Germinal center (tissue), 1 donor: ENCODE data around the gene ZNF687.
"Not testable (repeated sequence)": the region's sequence is repeated elsewhere in the genome, so short reads cannot be mapped to it uniquely, and the experiment has no call there.

Experiments
- DNase-seq: peaks from one replicate; pipeline ENCODE4 v3.0.0; 2012; ENCODE audit warnings: mixed read lengths, low spot score

The ZNF687 gene, protein sequence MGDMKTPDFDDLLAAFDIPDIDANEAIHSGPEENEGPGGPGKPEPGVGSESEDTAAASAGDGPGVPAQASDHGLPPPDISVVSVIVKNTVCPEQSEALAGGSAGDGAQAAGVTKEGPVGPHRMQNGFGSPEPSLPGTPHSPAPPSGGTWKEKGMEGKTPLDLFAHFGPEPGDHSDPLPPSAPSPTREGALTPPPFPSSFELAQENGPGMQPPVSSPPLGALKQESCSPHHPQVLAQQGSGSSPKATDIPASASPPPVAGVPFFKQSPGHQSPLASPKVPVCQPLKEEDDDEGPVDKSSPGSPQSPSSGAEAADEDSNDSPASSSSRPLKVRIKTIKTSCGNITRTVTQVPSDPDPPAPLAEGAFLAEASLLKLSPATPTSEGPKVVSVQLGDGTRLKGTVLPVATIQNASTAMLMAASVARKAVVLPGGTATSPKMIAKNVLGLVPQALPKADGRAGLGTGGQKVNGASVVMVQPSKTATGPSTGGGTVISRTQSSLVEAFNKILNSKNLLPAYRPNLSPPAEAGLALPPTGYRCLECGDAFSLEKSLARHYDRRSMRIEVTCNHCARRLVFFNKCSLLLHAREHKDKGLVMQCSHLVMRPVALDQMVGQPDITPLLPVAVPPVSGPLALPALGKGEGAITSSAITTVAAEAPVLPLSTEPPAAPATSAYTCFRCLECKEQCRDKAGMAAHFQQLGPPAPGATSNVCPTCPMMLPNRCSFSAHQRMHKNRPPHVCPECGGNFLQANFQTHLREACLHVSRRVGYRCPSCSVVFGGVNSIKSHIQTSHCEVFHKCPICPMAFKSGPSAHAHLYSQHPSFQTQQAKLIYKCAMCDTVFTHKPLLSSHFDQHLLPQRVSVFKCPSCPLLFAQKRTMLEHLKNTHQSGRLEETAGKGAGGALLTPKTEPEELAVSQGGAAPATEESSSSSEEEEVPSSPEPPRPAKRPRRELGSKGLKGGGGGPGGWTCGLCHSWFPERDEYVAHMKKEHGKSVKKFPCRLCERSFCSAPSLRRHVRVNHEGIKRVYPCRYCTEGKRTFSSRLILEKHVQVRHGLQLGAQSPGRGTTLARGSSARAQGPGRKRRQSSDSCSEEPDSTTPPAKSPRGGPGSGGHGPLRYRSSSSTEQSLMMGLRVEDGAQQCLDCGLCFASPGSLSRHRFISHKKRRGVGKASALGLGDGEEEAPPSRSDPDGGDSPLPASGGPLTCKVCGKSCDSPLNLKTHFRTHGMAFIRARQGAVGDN

DNA sequence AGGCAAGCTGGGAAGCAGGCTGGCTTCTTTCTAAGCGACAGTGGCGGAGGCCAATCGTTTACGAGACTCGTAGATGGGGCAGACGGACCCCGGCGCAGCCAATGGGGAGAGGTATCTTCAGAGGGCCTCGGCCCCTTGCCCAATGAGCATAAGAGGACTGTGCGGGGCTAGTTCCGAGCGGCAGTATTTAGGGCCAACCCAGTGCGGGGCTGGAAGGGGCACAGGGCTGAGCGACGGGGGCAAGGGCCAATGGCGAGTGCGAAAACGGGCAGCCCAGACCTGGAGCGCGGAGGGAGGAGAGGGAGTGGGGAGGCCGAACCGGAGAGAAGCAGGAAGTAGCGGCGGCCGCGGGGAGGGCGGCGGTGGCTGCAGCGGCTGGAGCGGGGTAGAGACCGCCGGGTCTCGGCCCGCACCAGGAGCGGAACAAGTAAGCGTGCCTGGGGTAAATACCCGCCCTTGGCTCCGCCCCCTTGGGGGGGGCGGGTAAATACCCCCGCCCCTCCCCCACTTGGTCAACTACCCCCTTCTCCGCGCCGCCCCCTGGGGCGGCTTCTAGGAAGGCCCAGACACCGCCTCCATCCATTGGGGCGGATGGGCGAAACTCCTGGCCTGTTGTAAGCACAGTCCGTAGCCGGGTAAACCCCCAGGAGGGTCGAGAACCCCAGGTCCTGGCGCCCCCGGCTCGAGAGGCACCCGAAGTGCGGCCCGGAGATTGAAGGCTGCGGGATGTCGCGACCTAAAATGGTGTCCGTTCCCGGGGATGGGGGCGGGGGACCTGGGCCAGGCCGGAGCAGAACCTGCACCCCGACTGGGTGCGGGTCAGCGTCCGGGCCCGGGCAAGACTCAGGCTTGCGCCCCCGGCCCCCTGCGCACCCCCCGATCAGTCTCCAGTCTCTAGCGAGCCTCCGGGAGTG is at the start of gene ZNF687:
TSS of gene ZNF687 (plus strand) at position 331 of the 914 bp plus-strand sequence. CDS start 3,993 bp downstream, outside the sequence.
- peak; percentile 100 for DNase-seq

DNA sequence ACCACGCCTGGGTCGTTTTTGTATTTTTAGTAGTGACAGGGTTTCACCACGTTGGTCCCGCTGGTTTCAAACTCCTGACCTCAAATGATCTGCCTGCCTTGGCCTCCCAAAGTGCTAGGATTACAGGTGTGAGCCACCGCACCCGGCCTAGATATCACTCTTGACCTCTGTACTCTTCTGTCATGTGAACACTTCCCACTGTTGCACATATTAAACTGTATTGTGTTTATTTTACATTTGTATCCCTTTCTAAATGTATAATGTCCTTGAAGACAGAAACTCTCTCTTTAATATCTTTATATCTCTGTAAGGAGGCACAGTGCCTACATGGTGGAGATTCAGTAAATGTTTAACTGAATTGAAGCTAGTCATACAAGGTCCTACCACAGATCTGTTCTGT is 46.9 kb upstream of the ZNF687 start:
- DNase-seq, result no peak

DNA sequence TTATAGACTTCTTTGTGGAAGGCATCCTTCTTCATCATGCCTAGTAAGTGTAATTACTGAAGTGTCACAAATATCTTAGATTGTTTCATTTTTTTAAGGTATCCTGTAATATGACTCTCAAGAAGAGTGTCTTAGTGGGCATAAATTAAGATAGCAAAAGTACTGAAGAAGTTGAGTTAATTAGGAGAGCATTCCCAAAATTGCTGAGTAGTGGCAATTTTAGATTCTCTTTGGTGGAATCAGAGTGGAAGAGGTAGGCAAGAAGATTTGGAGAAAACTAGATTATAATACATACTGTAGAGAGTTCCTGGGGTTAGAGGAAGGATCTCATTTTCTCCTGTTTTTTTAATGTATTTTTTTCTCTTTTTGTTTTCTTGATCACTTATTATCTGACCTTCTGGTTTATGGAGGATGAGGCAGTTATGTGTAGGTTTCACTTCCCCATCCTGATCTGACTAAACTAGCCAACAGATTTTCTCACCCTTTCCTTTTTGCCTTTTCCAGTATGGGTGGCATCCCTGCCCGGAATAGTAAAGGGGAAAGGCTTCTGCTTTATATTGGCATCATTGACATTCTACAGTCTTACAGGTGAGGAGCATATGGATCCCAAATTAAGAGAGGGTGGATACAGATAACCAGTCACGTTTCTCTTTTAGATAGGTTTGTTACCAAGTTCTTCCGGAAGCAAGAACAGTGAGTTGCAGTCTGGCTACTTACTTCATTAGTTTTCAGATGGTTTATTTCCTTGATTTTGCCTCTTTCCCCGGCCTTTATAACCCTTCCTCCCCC is 44.2 kb upstream of the ZNF687 start:
- peak; percentile 19 for DNase-seq

DNA sequence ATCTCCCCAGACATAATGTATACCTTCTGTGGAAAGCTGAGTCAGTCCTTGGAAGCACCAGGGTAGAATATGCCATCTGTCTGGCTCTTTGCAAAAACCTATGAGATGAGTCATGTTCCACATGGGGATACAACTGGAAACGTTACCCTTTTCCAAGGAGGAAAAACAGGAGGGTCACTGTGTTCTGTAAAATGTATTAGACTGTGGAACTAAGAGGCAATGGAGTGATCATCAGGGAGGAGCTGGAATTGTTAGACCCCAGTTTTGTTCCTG is 43.7 kb upstream of the ZNF687 start:
- DNase-seq, result no peak

DNA sequence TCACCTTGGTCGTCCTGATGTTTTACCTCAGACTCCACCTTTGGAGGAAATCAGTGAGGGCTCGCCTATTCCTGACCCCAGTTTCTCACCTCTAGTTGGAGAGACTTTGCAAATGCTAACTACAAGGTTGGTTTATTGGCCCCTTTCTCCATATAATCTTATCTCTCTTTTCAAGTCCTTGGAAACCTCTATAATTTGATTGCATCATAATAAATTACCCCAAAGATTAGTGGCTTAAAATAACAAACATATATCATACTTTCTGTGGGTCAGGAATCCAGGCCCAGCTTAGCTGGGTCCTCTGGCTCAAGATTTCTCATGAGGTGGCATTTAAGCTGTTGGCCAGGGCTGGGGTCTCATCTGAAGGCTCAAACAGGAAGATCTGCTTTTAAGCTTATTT is 39.7 kb upstream of the ZNF687 start:
- no peak for DNase-seq

DNA sequence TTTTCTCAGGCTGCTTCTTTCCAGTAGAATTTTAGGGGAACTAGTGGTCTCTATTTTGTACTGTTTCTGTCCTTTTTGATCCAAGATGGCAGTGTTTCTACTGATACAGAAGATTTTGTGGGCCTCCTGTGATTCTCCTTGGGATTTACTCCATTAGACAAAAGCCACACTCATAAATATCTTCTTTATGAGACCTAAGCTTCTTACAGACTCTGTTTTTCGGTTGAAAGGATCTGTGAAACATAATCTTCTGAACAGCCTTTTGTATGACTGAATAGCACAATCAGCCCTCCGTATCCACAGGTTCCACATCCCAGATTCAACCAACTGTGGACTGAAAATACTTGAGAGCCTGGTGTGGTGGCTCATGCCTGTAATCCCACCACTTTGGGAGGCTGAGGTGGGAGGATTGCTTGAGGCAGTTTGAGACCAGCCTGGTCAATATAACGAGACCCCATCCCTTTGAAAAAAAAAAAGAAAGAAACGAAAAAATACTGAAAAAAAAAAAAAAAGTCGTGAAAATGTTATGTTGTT is 38.3 kb upstream of the ZNF687 start:
- no peak for DNase-seq

DNA sequence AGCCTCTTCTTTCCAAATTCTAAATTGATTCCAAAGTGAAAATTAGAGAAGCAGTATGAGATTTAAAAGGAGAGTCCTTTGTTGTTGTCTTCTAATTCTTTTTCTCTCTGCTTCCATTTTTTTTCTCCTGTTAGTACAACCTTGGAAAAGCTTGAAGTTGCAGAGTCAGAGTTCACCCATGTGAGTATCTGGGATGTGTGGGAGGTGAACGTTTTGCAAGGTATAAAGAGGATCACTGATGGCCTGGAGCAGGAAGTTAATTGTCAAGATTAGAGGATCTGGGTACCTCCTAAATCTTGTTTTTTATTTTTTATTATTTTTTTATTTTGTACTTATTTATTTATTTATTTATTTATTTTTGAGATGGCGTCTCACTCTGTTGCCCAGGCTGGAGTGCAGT is 35.3 kb upstream of the ZNF687 start:
- DNase-seq, result no peak

DNA sequence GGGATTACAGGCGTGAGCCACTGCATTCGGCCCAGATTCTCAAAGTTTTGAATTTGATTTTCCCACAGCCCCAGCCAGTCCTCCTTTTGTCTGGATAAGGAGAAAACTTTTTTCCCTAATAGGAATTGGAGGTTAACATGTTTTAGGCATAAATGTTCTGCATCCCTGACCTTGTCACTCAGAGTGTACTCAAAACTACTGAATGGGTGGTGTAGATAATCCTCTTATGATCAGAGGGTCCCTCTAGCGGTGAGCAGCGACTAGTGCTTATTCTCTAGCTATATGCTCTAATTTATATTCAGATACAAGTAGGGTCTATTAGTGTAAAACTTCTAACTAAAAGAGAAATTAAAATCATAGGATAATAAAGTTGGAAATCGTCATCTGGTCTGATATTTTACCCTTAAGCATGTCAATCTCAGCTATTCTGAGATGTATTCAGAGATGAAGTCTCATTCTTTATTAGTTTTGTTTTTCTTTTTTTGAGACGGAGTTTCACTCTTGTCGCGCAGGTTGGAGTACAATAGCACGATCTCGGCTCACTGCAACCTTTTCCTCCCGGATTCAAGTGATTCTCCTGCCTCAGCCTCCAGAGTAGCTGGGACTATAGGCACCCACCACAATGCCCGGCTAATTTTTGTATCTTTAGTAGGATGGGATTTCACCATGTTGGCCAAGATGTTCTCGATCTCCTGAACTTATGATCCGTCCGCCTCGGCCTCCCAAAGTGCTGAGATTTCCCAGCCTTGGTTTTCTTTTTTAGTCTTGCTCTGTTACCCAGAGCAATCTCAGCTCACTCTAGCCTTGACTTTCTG is 30.2 kb upstream of the ZNF687 start:
- DNase-seq, result peak; percentile 80

DNA sequence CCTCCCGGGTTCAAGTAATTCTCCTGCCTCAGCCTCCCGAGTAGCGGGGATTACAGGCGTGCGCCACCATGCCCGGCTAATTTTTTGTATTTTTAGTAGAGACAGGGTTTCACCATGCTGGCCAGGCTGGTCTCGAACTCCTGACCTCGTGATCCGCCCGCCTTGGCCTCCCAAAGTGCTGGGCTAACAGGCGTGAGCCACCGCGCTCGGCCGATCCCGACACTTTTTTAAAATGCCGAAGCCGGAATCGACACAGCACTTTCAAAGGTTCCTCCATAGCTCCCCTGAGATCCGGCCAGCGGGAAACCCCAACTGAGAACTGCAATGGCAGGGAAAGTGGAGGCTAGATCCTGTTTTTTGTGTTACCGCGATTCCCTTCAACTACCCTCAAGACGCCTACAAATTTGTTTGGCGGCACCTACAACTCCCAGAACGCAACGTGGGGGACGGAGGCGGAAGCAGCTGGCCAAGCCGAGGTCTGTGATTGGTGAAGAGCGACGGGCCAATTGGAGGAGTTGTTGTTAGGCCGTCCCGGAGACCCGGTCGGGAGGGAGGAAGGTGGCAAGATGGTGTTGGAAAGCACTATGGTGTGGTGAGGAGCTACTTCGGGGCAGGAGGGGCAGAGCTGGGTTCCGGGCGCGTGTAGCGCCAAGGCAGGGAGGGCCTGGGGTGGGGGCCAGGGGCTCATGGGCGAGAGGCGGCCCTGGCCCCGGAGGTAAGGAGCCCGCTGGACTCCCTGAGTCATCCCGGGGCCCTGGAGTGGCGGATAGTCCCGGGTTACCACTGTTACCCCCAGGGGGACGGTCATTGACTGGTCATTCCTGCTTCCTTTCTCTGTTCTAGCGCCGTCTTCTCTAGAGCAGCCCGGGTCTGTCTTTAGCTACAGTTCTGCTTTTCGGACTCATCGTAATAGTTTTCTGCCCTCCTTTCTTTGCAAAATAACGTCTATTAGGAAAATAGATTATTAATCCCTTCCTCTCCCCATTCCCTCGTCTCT is 27.6 kb upstream of the ZNF687 start, which contains the start of gene PSMD4:
TSS of gene PSMD4 (plus strand) at position 518 of the 997 bp plus-strand sequence. CDS start at position 567, 49 bp downstream.
- DNase-seq, result peak; percentile 99

DNA sequence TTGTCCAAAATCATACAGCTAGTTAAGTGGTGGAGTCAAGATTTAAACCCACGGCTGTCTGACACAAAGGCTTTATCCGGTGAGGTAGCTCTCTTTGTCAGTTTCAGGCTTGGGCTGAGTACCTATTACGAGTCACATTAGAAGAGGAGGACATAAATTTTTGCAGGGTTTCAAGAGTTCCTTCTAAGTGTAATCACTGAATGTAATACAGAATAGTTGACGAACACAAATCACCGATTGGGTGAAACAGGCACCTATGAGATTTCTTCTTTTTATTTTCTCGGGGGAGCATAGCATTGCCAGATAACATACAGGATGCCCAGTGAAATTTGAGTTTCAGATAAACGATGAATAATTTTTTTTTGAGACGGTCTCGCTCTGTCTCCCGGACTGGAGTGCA is 26.7 kb upstream of the ZNF687 start:
- DNase-seq, result peak; percentile 16

DNA sequence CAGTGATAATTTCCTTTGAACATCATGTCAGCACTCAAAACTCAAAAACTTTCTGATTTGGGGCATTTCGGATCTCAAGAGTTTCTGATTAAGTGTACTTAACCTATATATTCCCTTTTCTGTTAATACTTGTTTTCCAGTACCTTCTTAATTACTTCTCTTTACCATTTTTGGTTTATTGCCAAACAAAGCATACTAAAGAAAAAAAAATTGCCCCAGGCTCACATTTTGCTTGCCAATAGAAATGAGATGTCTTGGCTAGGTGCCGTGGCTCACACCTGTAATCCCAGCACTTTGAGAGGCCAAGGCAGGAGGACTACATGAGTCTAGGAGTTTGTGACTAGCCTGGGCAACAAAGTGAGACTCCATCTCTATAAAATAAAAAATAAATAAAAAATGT is 22.7 kb upstream of the ZNF687 start:
- no peak for DNase-seq

DNA sequence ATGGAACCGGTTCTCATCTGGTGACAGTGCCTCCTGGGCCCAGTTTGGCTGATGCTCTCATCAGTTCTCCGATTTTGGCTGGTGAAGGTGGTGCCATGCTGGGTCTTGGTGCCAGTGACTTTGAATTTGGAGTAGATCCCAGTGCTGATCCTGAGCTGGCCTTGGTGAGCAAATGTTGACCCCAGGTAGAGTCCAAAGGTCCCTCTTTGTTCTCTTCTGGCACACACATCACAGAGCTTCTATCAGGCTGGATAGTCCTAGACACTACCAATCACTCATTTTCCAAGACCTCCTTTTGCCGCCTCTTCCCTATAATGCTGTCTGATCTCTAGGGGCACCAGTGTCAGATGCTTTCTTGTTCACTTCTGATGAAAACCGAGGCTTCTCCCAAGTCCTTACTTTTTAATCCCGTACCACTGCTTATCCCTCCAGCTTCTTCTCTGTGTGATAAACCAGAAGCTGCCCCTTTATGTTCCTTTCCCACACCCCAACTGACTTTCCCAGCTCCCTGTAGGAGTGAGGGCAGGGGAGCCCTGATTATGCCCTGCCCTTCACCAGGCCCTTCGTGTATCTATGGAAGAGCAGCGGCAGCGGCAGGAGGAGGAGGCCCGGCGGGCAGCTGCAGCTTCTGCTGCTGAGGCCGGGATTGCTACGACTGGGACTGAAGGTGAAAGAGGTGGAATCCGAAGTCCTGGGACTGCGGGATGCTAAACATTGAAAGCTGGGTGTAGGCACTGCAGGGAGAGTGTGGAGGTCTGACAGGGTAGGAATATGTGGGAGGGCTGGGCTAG is 16.5 kb upstream of the ZNF687 start:
- DNase-seq, result no peak

DNA sequence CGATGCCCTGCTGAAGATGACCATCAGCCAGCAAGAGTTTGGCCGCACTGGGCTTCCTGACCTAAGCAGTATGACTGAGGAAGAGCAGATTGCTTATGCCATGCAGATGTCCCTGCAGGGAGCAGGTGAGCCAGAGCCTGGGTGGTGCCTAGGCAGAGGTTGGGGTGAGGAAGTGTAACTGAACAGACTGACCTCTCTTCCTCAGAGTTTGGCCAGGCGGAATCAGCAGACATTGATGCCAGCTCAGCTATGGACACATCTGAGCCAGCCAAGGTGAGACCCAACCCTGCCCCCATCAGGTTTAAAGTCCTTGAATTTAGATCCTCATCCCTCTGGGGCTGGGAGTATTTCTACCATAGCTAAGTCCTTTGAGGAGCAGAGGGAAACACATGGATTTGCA is 15.8 kb upstream of the ZNF687 start:
- no peak for DNase-seq

DNA sequence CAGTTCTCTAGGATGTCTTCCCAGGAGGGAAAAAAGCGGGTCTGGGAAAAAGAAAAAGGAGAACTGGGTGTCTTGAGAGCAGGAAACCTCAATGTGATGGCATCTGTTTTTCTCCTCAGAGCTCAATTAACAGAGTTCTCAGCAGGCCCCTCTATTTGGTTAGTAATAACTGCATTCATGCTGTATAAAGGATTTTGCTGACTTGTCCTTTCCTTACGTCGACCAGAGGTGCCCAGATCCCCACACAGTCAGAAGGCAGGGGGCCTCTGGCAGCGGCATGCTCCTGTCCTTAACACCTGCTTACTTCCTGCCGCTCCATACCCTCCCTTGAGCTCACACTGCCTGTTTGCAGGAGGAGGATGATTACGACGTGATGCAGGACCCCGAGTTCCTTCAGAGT is 15.3 kb upstream of the ZNF687 start:
- DNase-seq, result no peak

DNA sequence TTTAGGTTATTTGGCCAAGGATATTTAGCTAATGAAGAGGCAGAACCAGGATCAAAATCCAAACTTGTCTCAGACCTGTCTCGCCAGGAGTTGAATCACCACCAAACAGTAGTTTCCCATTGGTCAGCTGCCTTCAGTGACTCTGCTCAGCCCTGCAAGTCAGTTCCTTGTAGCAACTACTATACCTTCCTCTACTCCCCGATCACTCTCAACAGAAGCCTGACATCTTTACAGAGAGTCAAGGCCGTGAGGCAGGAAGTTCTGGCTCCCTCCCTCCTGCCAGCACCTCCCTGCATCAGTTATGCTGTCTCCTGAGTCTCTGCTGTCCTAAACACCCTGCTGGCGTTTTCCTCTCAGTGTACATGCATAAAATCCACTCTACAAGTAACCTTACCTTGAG is 14.3 kb upstream of the ZNF687 start:
- no peak for DNase-seq

DNA sequence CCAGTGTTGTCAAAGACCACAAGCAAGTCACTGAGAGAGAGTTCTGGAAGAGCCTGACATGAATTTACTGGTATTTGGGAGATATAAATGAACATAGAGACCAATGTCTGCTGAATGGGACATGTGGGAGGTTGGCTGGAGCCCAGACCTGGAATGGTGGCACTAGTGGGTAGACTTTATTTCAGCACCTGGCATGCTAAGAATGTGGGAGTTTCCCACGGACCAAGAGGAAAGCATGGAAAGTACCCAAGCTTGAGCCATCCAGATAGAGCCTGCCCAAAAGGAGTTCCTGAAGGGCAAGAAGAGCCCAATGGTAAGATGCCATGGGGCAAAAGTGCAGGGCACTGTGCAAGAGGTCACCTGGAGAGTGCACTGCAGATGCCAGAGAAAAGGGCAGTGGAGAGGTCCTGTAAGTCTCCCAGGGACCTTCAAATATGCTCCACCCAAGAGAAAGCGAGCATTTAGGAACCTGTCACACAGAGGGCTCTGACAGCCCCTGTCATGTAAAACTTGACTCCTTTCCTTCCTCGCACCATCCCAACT is 8.1 kb upstream of the ZNF687 start:
- DNase-seq, result no peak

DNA sequence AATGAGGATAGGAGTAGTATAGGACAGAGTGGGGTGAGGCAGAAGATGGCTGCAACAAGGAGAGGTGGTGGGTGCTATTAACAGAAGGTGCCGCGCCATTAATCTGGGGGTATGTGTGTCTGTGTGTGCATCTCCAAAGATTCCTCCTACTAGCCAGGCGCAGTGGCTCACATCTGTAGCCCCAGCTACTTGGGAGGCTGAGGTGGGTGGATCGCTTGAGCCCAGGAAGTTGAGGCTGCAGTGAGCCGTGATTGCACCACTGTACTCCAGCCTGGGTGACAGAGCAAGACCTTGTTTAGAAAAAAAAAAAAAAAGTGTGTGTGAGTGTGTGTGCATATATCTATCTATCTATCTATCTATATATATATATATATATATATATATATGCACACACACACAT is 6.8 kb upstream of the ZNF687 start:
- not testable (repeated sequence) for DNase-seq
